SU-DHL-6 (cell line): ENCODE results near the gene CCDC120.

Experiments used
- EZH2phosphoT487 ChIP-seq: fragments of 200-600 bp; sonication (generic), shearing (Covaris generic); conservative IDR thresholded peaks from 2 replicates; pipeline ENCODE4 v1.6.1; 2018; ENCODE audit warnings: mild to moderate bottlenecking, antibody characterized with exemption, low read length, moderate library complexity, mixed read lengths
- TF ChIP-seq, protein P1 (sequence below): fragments of 200-600 bp; sonication (generic); IDR thresholded peaks from one replicate; pipeline ENCODE4 v1.5.1; 2017; ENCODE audit warnings: antibody characterized with exemption, mild to moderate bottlenecking, low read length, moderate library complexity; ENCODE audit not compliant: insufficient read depth, poor library complexity, severe bottlenecking

DNA sequence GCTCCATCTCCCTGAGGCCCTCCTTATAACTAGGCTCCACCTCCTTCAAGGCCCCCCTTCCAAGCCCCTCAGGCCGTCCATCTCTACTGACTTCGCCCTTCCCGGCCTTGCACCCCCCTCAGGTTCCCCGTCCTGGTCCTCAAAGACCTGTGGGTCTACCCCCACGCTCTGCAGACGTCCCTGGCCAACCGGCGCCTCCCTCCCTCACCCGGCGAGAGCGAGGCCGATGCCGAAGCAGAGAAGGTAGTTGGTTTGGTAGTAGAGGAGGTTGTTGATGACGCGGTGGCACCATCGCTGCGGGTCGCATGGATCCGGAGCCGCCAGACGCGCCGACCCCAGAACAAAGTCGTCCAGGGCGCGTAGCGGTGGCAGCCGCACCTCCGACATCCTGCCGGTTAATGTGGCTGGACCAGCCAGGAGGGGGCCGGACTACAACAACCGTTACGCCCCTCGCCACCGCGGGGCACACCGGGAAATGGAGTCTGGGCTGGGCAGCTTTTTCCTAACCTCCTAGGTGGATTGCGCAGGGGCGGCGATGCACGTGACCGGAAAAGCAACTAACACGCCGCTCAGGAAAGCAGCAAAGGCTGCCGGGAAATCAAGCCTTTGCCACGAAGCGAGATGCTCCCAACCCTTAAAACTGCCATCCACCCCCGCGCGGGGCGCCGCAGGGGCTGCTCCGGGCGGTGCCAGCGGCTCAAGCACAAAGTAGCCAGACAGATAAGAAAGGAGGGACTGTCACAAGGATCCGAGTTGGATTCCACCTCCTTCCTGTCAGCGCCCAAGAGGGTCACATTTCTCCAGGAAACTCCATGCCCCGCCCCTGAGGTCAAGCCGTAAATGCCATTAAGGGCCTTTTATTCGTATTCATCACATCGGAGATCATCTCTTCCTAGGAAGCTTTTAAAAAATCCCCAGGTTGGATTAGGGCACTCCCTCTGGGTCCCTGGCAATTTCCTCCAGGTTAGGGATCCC lies 15.1 kb downstream of the CCDC120 start, which contains the start of gene PRAF2:
- TF ChIP-seq, protein P1, sequence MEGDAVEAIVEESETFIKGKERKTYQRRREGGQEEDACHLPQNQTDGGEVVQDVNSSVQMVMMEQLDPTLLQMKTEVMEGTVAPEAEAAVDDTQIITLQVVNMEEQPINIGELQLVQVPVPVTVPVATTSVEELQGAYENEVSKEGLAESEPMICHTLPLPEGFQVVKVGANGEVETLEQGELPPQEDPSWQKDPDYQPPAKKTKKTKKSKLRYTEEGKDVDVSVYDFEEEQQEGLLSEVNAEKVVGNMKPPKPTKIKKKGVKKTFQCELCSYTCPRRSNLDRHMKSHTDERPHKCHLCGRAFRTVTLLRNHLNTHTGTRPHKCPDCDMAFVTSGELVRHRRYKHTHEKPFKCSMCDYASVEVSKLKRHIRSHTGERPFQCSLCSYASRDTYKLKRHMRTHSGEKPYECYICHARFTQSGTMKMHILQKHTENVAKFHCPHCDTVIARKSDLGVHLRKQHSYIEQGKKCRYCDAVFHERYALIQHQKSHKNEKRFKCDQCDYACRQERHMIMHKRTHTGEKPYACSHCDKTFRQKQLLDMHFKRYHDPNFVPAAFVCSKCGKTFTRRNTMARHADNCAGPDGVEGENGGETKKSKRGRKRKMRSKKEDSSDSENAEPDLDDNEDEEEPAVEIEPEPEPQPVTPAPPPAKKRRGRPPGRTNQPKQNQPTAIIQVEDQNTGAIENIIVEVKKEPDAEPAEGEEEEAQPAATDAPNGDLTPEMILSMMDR = no peak
- TF ChIP-seq EZH2phosphoT487 = no peak
